Body of pancreas (tissue), 4 donors: ENCODE measurements around the gene DOK3.

Experiments used
- CTCF ChIP-seq, 7 experiments: fragments of 450-650 bp in 4 of 7; fragments of 200-600 bp in 3 of 7; sonication (generic) in 3 of 7; IDR thresholded peaks; one replicate each; pipeline ENCODE4 v1.5.1; 2016 to 2019; ENCODE audit warnings: antibody characterized with exemption in 7 of 7
- POLR2A ChIP-seq, 3 donors: fragments of 450-650 bp; IDR thresholded peaks; one replicate each; pipeline ENCODE4 v1.6.1; 2016; ENCODE audit warnings: antibody characterized with exemption in 3 of 3, mild to moderate bottlenecking in 2 of 3

GRCh38 chr5:177470759-177471536, 38.7 kb downstream of the DOK3 start:
- TF ChIP-seq CTCF (IDR thresholded peaks at IDR 0.05) (no peak), POLR2A (IDR thresholded peaks at IDR 0.05) (no peak)
